K562 (cell line): ENCODE measurements around the gene RNU1-2. TPM values are rescaled to one million over a fixed set of nuclear protein-coding genes. Genes with fewer than 3 reads are reported as not detected.

Source experiments
- CSDE1 ChIP-seq, 2 experiments: fragments of 450-650 bp; IDR thresholded peaks; 2 replicates each; pipeline ENCODE4 v1.6.1; 2016; ENCODE audit warnings: mild to moderate bottlenecking in 1 of 2
- CXXC5 ChIP-seq: fragments of 250-450 bp; sonication (Bioruptor Pico); IDR thresholded peaks from 2 replicates; pipeline ENCODE4 v1.8.0; 2022; ENCODE audit warnings: inconsistent platforms, mild to moderate bottlenecking, moderate library complexity
- FUS ChIP-seq: fragments of 200-400 bp; formaldehyde crosslinking; optimal IDR thresholded peaks from 2 replicates; pipeline ENCODE3; 2017; ENCODE audit warnings: low read depth, low read length
- GTF2E2 ChIP-seq: fragments of 200-800 bp; sonication (Bioruptor generic); IDR thresholded peaks from 2 replicates; pipeline ENCODE4 v1.6.1; 2016; ENCODE audit warnings: missing genetic modification characterization, missing compliant biosample characterization
- MEF2D ChIP-seq: conservative IDR thresholded peaks from 2 replicates; pipeline ENCODE4 v1.6.1; 2016; ENCODE audit warnings: low read depth, missing genetic modification characterization, missing compliant biosample characterization
- NFIC ChIP-seq: fragments of 450-650 bp; IDR thresholded peaks from 2 replicates; pipeline ENCODE4 v1.6.1; 2017; ENCODE audit warnings: mild to moderate bottlenecking, inconsistent platforms
- POLR2H ChIP-seq: IDR thresholded peaks from 2 replicates; pipeline ENCODE4 v1.6.1; 2016; ENCODE audit warnings: missing genetic modification characterization, low read depth, mild to moderate bottlenecking, control low read depth, missing compliant biosample characterization, moderate library complexity
- RAD21 ChIP-seq, 2 experiments: fragments of 250-450 bp in 1 of 2; fragments of 450-650 bp in 1 of 2; sonication (Bioruptor Pico) in 1 of 2; formaldehyde crosslinking in 1 of 2; IDR thresholded peaks in 1 of 2; conservative IDR thresholded peaks in 1 of 2; 2 replicates each; pipeline versions ENCODE4 v1.4.0 to v1.8.0; 2020 to 2022; ENCODE audit warnings: mild to moderate bottlenecking in 2 of 2, moderate library complexity in 1 of 2
- RBFOX2 ChIP-seq: fragments of 200-400 bp; formaldehyde crosslinking; IDR thresholded peaks from 2 replicates; pipeline ENCODE4 v1.6.1; 2017; ENCODE audit warnings: low read depth, mild to moderate bottlenecking, low read length, moderate library complexity
- SMAD4 ChIP-seq: fragments of 250-450 bp; sonication (Bioruptor Pico); conservative IDR thresholded peaks from 2 replicates; pipeline ENCODE4 v1.8.0; 2021; ENCODE audit warnings: inconsistent platforms, mild to moderate bottlenecking, moderate library complexity
- SP1 ChIP-seq: sonication (generic); formaldehyde crosslinking; IDR thresholded peaks from 2 replicates; pipeline ENCODE4 v1.8.1; 2022; ENCODE audit warnings: mild to moderate bottlenecking, missing genetic modification reagents
- TEAD1 ChIP-seq, 2 experiments: fragments of 450-650 bp in 1 of 2; sonication (generic) in 1 of 2; formaldehyde crosslinking; IDR thresholded peaks; 2 replicates each; pipeline versions ENCODE4 v1.4.0 to v1.8.0; 2020 to 2022; ENCODE audit warnings: mild to moderate bottlenecking in 2 of 2, missing genetic modification reagents in 1 of 2
- ZNF174 ChIP-seq: fragments of 250-450 bp; sonication (Bioruptor Pico); IDR thresholded peaks from 2 replicates; pipeline ENCODE4 v1.4.0; 2020; ENCODE audit warnings: mild to moderate bottlenecking
- ZNF830 ChIP-seq: fragments of 250-450 bp; sonication (Bioruptor Pico); IDR thresholded peaks from 2 replicates; pipeline ENCODE4 v1.5.0; 2021; ENCODE audit warnings: mild to moderate bottlenecking
- ZSCAN32 ChIP-seq: fragments of 450-650 bp; formaldehyde crosslinking; IDR thresholded peaks from 2 replicates; pipeline ENCODE4 v1.4.0; 2020; ENCODE audit warnings: mild to moderate bottlenecking, moderate library complexity
- polyA plus RNA-seq, 8 experiments: library from polyadenylated mRNA; depleted of rRNA in 4 of 8; stranded (reverse) in 5 of 8; unstranded in 3 of 8; fragments of >200 nt; fragmentation: Nextera tagmentation in 2 of 8; fragmentation: Illumina TruSeq in 1 of 8; extraction: Ambion mirVana in 2 of 8; extraction: Trizol in 1 of 8; gene quantifications; 2 replicates each; pipeline versions ENCODE4 v1.2.1 to v1.2.3, GENCODE V29; 2011 to 2014; ENCODE audit warnings: inconsistent platforms in 1 of 8, missing spikeins in 1 of 8
- total RNA-seq, 7 experiments: library from RNA; depleted of rRNA in 6 of 7; stranded (reverse); fragments of >200 nt in 6 of 7; fragmentation: Illumina TruSeq in 2 of 7; extraction: Trizol in 2 of 7; gene quantifications; 2 replicates each; pipeline versions ENCODE4 v1.2.1 to v1.2.3, GENCODE V29; 2011 to 2021; ENCODE audit warnings: low replicate concordance in 1 of 7
- TF ChIP-seq, protein P1 (sequence below): fragments of 450-650 bp; IDR thresholded peaks from 2 replicates; pipeline ENCODE4 v1.6.1; 2018; ENCODE audit not compliant: partially characterized antibody
- TF ChIP-seq, protein P2 (sequence below): fragments of 450-650 bp; formaldehyde crosslinking; IDR thresholded peaks from 2 replicates; pipeline ENCODE4 v1.4.0; 2020; ENCODE audit warnings: mild to moderate bottlenecking, moderate library complexity
- TF ChIP-seq, protein P3 (sequence below): fragments of 250-450 bp; sonication (Bioruptor Pico); IDR thresholded peaks from 2 replicates; pipeline ENCODE4 v1.4.0; 2020; ENCODE audit warnings: mild to moderate bottlenecking

RNU1-2 gene
- total and polyA plus RNA-seq, 9 of the 15 experiments (the other 6 are each of a cell fraction or from before 2014, with no cell fraction given), result under 0.01 to 32,823 (median 2,538) TPM; not detected in 4

DNA sequence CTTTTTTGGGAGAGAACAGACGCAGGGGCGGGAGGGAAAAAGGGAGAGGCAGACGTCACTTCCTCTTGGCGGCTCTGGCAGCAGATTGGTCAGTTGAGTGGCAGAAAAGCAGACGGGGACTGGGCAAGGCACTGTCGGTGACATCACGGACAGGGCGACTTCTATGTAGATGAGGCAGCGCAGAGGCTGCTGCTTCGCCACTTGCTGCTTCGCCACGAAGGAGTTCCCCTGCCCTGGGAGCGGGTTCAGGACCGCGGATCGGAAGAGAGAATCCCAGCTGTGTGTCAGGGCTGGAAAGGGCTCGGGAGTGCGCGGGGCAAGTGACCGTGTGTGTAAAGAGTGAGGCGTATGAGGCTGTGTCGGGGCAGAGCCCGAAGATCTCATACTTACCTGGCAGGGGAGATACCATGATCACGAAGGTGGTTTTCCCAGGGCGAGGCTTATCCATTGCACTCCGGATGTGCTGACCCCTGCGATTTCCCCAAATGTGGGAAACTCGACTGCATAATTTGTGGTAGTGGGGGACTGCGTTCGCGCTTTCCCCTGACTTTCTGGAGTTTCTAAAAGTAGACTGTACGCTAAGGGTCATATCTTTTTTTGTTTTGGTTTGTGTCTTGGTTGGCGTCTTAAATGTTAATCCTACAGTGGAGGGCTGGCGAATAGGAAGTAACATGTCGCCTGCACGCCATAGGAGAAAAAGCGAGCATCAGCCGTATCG is at the start of gene RNU1-2 (continued):
- TF ChIP-seq, protein P1, sequence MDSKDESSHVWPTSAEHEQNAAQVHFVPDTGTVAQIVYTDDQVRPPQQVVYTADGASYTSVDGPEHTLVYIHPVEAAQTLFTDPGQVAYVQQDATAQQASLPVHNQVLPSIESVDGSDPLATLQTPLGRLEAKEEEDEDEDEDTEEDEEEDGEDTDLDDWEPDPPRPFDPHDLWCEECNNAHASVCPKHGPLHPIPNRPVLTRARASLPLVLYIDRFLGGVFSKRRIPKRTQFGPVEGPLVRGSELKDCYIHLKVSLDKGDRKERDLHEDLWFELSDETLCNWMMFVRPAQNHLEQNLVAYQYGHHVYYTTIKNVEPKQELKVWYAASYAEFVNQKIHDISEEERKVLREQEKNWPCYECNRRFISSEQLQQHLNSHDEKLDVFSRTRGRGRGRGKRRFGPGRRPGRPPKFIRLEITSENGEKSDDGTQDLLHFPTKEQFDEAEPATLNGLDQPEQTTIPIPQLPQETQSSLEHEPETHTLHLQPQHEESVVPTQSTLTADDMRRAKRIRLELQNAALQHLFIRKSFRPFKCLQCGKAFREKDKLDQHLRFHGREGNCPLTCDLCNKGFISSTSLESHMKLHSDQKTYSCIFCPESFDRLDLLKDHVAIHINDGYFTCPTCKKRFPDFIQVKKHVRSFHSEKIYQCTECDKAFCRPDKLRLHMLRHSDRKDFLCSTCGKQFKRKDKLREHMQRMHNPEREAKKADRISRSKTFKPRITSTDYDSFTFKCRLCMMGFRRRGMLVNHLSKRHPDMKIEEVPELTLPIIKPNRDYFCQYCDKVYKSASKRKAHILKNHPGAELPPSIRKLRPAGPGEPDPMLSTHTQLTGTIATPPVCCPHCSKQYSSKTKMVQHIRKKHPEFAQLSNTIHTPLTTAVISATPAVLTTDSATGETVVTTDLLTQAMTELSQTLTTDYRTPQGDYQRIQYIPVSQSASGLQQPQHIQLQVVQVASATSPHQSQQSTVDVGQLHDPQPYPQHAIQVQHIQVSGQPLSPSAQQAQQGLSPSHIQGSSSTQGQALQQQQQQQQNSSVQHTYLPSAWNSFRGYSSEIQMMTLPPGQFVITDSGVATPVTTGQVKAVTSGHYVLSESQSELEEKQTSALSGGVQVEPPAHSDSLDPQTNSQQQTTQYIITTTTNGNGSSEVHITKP, result peak; percentile 81
- TF ChIP-seq NFIC, result peak; percentile 86
- peak in 1 of 2 experiments; percentile 99; a peak in 2 of 4 replicates for TF ChIP-seq CSDE1 (IDR thresholded peaks at IDR 0.05)
- peak; percentile 87; the same call in 1 of the 2 replicates for TF ChIP-seq ZNF174
- TF ChIP-seq, protein P2, sequence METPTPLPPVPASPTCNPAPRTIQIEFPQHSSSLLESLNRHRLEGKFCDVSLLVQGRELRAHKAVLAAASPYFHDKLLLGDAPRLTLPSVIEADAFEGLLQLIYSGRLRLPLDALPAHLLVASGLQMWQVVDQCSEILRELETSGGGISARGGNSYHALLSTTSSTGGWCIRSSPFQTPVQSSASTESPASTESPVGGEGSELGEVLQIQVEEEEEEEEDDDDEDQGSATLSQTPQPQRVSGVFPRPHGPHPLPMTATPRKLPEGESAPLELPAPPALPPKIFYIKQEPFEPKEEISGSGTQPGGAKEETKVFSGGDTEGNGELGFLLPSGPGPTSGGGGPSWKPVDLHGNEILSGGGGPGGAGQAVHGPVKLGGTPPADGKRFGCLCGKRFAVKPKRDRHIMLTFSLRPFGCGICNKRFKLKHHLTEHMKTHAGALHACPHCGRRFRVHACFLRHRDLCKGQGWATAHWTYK (CRISPR knock-in tag), result peak; percentile 94
- TF ChIP-seq, protein P3, sequence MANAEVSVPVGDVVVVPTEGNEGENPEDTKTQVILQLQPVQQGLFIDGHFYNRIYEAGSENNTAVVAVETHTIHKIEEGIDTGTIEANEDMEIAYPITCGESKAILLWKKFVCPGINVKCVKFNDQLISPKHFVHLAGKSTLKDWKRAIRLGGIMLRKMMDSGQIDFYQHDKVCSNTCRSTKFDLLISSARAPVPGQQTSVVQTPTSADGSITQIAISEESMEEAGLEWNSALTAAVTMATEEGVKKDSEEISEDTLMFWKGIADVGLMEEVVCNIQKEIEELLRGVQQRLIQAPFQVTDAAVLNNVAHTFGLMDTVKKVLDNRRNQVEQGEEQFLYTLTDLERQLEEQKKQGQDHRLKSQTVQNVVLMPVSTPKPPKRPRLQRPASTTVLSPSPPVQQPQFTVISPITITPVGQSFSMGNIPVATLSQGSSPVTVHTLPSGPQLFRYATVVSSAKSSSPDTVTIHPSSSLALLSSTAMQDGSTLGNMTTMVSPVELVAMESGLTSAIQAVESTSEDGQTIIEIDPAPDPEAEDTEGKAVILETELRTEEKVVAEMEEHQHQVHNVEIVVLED (CRISPR knock-in tag), result peak; percentile 48
- TF ChIP-seq TEAD1 (CRISPR knock-in tag; IDR thresholded peaks at IDR 0.05), result peak; percentile 18 to 94; a peak in 2 of 4 replicates
- TF ChIP-seq RBFOX2, result peak; percentile 90
- peak; percentile 99 for TF ChIP-seq POLR2H (tag)
- peak; percentile 100 for TF ChIP-seq GTF2E2 (tag)
- TF ChIP-seq MEF2D (tag), result peak; percentile 73
- peak; percentile 94 for TF ChIP-seq SP1 (CRISPR knock-in tag)
- TF ChIP-seq SMAD4 (CRISPR knock-in tag), result peak; percentile 49; the same call in 1 of the 2 replicates
- peak; percentile 82; the same call in 1 of the 2 replicates for TF ChIP-seq ZNF830 (CRISPR knock-in tag)
- TF ChIP-seq FUS, result peak; percentile 51
- TF ChIP-seq CXXC5, result peak; percentile 60
- peak; percentile 84; the same call in 1 of the 2 replicates for TF ChIP-seq ZSCAN32 (CRISPR knock-in tag)
- TF ChIP-seq RAD21 (CRISPR knock-in tag; conservative IDR thresholded peaks at IDR 0.05 in 1 of 2, IDR thresholded peaks at IDR 0.05 in 1 of 2), result peak in 1 of 2 experiments; percentile 35; a peak in 2 of 4 replicates
- TF ChIP-seq, all 486 proteins: peak for 252; not testable (repeated sequence) for 234
